GM19324 (cell line): ENCODE measurements around the gene ITGA2.

ENCODE experiments used
- ATAC-seq: cut with Tn5 transposase; IDR thresholded peaks from one replicate; pipeline ENCODE4 v1.9.1; 2021; ENCODE audit warnings: mild to moderate bottlenecking, moderate library complexity; ENCODE audit not compliant: unreplicated experiment, low FRiP score

ITGA2 gene

GRCh38 chr5:53045263-53045662 lies 56.1 kb downstream of the ITGA2 start:
- ATAC-seq: no peak

- no peak for ATAC-seq
These were observed 59.1 kb downstream of the ITGA2 start for GRCh38 chr5:53048248-53048647.

- ATAC-seq: no peak
These were observed 63.3 kb downstream of the ITGA2 start for GRCh38 chr5:53052499-53052898.

GRCh38 chr5:53053364-53053763 lies 64.2 kb downstream of the ITGA2 start:
- no peak for ATAC-seq

DNA sequence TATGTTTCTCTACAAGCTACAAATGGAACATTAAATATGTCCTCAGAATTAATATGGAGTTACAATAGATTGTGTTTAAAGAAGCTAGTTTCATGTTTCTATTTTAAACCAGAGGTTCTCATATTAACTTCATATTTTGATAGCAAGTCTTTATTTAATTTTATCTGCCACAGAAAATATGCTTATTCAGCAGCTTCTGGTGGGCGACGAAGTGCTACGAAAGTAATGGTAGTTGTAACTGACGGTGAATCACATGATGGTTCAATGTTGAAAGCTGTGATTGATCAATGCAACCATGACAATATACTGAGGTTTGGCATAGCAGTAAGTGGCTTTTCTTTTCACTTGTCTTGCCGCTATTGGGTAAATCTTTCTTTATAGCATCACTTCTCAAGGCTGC lies 66.2 kb downstream of the ITGA2 start:
- no peak for ATAC-seq

- ATAC-seq: no peak
These were observed 70.1 kb downstream of the ITGA2 start for GRCh38 chr5:53059281-53059680.

DNA sequence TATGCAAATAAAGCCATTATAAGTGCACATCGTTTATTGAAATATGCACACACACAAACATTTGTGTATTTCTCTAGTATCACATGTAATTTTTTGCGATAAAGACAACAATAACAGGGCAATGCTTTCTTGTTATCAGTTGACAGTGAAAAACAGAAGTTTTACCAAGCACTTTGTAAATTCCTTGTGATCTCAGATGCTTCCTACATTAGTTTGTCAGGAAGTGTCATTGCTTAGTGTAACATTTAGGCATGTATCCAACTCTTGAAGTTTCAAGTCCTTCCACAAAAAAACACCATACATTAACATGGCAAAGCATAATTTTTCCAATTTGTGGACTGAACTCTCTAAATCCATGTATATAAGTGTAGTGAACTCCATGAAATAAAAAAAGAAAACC lies 74.0 kb downstream of the ITGA2 start:
- no peak for ATAC-seq

DNA sequence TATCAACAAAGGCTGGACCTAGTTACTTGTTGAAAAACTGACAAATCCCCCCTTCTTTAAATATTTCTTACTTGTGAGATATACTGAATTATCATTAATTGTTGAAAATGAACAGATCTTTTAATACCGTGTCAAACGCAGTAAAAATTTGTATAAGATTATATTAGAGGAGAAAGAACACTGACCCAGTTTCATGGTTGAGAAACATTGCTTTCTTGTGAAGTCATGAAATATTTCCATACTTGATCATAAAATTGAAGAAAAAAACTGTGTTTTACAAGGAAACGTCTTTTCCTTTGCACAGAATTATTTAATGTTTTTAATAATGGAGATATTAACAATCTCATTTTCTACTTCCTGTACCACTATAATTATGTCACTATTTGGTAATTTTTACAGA lies 74.6 kb downstream of the ITGA2 start:
- ATAC-seq: no peak

GRCh38 chr5:53066088-53066487 lies 76.9 kb downstream of the ITGA2 start:
- no peak for ATAC-seq

GRCh38 chr5:53067641-53068040 lies 78.5 kb downstream of the ITGA2 start:
- no peak for ATAC-seq

- no peak for ATAC-seq
These were observed 79.2 kb downstream of the ITGA2 start for GRCh38 chr5:53068291-53068836.

- ATAC-seq: no peak
These were observed 80.5 kb downstream of the ITGA2 start for GRCh38 chr5:53069626-53070025.

DNA sequence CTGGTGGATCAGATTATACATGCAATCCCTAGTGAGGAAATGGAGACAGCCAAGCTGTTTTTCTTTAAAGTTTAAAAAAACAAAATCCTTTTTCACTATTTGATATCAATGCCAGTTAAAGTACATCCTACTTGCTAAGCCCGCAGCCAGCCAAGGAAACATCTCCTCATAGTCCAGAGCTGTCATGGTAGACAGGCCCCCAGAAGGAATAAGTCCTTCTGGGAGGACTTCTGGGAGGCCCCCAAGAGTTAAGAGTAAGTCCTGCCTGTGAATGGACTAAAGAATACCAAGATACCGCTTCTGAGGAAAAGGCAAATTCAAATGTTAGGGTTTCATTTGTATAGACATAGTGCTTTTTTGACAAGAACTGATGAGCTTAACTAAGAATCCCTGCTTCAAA lies 82.1 kb downstream of the ITGA2 start:
- no peak for ATAC-seq

- ATAC-seq: no peak
These were observed 82.6 kb downstream of the ITGA2 start for GRCh38 chr5:53071738-53072137.

DNA sequence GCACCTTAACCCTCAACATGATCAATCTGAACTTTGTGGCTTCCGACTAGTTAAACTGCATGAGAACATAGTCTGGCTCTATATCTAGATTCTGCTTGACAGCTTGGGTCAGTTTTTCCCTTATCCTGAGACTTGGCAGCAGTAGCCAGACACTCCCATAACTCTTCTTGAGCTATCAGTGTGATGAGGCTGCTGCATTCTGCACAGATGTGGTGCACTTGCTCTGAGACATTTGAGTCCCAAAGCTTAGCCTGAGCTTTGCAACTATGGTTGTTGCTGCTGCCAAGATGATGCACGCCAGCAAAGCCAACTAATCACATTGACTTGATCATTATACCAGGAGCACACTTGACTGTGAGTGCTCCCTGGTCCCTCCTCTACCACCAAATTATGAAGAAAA lies 84.2 kb downstream of the ITGA2 start:
- ATAC-seq: no peak

DNA sequence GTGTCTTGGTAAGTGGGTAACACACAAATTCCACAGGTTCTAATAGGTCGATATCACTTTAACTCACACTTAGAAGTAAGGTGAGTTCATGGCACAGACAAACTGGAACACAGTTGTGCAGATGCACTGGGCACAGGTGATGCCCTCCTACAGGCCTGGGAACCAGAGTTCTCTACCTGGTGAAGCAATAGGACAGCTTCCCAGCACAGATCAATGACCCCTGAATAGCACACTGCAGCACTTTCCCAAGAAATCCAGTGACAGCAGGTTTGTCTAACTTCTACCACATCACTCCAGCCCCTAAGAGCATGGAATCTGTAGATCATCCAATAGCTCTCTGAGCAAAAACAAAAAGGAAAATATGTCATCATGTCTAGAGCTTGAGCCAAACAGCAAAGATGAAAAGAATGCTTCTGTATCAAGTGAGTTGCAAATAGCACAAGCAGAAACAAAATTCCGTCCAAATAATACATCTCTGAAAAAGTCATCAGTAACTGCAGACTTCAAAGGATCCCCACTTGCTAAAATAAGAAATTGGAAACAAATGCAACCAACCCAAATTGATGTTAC lies 86.9 kb downstream of the ITGA2 start:
- no peak for ATAC-seq

DNA sequence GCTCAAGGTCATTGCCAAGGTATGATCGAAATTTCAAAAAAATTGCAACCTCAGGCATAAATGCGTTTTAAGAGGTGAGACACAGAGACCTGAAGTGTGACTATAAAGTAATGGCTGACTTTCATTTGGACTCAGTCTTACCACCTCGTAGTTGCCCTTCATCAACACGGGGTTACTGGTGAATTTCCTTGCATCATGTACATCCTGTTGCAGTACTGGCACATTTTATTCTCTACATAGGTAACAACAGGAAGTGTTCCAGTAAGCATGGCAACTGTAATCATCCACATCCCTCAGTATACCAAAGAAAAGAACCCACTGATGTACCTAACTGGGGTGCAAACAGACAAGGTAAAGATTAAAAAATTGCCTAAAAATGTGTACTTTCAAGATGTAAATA lies 91.1 kb downstream of the ITGA2 start:
- no peak for ATAC-seq

DNA sequence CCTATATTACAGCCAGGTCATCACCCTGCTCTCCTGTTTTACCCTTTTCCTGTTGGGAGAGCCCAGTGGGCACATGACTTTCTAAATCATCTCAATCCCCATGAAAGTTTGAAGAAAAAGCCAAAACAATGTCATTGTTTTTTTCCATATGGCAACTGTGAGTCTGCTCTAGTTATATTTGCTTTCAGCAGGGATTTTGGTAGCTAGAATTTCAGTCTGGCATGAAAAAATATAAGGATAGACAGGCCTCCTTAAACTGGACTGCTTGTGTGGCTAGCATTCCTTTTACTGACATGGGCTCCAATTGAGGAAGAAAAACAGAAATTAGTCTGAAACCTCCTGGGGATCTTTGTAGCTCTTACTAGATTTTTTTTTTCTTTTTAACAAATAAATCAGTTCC lies 94.8 kb downstream of the ITGA2 start:
- no peak for ATAC-seq

- no peak for ATAC-seq
These were observed 95.5 kb downstream of the ITGA2 start for GRCh38 chr5:53084546-53085255.

DNA sequence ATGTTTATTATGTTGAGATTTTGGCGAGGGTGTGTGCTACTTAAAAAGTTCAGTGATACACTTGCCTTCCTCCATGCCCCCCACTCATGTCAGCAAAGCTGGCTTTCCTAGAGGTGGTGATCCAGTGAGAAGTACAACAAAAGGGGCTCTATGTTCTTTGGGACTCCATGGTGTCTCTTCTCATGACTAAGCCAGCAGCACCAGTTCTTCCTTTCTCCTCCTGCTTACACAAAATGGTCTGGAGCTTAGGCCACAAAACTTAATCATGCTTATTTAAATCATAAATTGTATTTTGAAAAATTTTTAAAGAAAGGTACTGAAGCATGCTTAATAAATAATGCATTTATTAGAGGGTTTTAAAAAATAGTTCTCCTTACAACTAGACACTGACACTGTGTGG lies 98.0 kb downstream of the ITGA2 start:
- ATAC-seq: no peak

DNA sequence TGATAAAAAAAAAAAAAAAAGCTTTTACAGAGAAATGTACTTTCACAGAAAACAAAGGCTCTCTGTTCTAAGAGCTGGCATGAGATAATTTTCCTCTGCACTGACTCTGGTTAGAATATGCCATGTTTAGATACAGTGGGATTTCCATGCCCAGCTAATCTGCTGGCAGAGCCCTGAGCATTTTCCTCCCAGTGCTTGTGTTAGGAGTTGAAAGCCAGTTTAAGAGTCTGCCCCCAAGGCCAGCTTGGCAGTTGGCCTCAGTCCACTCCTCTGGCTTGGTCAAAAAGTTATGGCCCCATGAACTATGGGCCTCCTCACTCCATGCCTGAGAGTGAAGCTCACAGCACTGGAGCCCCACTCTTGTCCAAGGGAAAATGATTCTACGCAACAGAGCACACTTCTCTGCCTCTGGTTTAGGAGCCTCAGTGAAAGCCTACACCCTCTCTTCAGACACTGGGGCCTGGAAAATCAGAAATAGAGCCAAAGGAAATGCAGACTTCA lies 98.5 kb downstream of the ITGA2 start:
- ATAC-seq: no peak

DNA sequence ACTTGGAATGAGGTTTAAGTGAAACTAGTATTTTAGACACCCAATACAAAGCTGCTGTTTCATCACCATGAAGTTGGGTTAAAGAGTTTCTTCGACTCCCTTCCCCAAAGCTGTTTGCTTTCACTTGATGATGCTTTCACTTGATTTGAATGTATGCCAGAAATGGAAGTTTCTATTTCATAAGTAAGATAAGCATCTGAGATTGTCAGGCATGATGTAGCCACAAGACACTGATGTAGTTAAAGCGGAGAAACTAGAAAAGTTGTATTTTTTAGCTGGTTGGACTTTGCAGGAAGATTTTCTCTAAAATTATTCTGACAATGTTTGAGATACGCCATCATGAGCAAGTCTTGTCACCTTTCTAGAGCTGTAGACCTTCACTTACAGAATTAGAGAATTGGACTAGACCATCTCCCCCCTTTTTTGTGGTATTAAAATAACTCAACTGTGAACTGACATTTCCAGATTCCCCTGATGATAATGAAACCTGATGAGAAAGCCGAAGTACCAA lies 100.4 kb downstream of the ITGA2 start:
- peak; percentile 95 for ATAC-seq
